ENCODE data around the gene SEPTIN3. TPM values are rescaled to one million over a fixed set of nuclear protein-coding genes. Genes with fewer than 3 reads are reported as not detected.

SEPTIN3 gene
- total RNA-seq, 1 donor from 2014 or later = 0.05 TPM

GRCh38 chr22:42016111-42016510 lies 46.9 kb downstream of the SEPTIN3 start:
- no peak for DNase-seq (ENCODE audit: low read depth)

GRCh38 chr22:42018224-42018623 lies 49.0 kb downstream of the SEPTIN3 start:
- no peak for DNase-seq (ENCODE audit: low read depth)

Other genes starting within 250 kb of the SEPTIN3 start
- gene CCDC134, start 168.8 kb upstream of the SEPTIN3 start, total RNA-seq = 11.0 and 16.1 TPM in 2 replicates
- 39.8 and 80.3 TPM in 2 replicates for gene SREBF2, start 136.3 kb upstream of the SEPTIN3 start, total RNA-seq
- gene SHISA8, start 54.4 kb upstream of the SEPTIN3 start, total RNA-seq = not detected in 2 replicates
- gene TNFRSF13C, start 42.6 kb upstream of the SEPTIN3 start, total RNA-seq = 0.15 and 0.17 TPM in 2 replicates
- 1.8 and 10.8 TPM in 2 replicates for gene CENPM, start 22.3 kb upstream of the SEPTIN3 start, total RNA-seq
- gene WBP2NL, start 29.3 kb downstream of the SEPTIN3 start, total RNA-seq = 0.17 and 1.1 TPM in 2 replicates
- 31.4 TPM in 2 replicates for gene NAGA, start 101.4 kb downstream of the SEPTIN3 start, total RNA-seq
- gene PHETA2, start 104.8 kb downstream of the SEPTIN3 start, total RNA-seq = 9.3 and 9.6 TPM in 2 replicates
- 1.7 and 4.5 TPM in 2 replicates for gene SMDT1, start 110.3 kb downstream of the SEPTIN3 start, total RNA-seq
- 36.5 and 76.1 TPM in 2 replicates for gene NDUFA6, start 121.3 kb downstream of the SEPTIN3 start, total RNA-seq
- gene CYP2D6, start 161.4 kb downstream of the SEPTIN3 start, total RNA-seq = 0.17 and 0.89 TPM in 2 replicates

All from renal cortical epithelial cell (primary cell).